Stimulated activated CD4-positive, alpha-beta T cell treated with anti-CD3 and anti-CD28 coated beads, Interleukin-2, amount 100 ng/mL, for 4 hours (primary cell): ENCODE results near the gene C13orf46.

Experiments
- DNase-seq: peaks from one replicate; pipeline ENCODE4 v3.0.0-alpha.2; 2020; ENCODE audit warnings: low read depth

Gene C13orf46

DNA sequence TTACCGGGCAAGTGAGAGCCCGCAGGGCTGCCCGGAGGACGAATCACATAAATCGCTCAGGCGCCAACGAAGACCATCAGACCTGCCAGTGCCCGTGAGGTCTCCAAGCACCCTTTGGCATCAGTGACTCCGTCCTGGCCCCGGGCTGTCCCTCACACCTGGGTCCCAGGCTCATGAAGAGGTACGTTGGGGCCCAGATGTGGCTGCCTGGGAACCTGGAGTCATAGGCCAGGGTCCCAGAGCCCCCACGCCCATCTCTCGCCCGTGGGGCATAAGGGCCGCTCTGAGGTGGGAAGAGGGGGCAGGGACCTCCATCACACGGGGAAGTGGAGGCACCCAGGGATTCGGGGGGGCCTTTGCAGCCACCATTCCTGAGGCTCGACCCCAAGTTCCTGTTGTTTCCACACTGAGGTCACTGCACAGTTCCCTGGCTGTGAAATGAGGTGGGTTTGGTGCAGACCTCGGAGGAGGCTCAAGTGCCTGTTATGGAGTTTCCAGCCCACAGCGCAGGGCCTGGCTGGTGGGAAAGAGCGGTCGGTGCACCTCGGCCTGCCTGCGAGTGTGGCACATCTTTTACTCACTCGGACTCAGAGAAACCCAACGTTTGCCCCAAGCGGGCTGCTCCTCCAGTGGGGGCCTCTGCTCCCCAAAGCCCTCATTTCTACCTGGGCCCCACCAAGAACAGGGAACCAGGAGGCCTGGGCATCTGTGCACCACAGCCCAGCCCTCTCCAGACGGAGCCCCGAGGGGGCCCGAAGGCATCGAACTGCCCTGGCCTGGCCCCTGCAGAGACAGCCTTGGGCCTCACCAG is 35.9 kb upstream of the C13orf46 start:
- DNase-seq: no peak

DNA sequence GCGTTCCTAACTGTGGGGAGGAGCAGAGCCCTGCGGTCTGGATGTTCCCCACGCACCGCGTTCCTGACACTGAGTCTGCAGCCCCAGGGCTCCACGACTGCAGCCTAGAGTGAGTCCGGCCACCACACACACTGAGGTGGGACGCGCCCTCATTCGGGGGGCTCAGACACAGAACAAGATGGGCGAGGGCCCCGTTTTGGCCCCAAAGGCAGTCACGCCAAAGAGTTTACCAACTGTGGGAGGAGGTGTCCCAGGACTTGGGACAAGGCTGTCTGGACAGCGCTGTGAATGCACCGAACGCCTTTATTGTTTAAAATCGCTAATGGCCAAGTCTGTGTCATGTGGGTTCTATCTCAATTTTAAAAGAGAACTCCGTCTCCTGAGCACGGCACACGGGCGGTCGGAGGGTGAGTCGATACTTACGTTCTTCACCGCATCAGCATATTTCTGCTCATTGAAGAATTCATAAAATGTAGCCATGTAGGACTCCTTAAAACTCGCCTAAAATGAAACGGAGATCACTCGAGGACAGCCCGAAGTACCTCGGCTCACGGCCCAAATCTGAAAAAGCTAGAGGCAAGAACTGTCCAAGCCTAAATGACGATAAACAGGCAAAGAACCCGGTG is 35.2 kb upstream of the C13orf46 start:
- DNase-seq: no peak

DNA sequence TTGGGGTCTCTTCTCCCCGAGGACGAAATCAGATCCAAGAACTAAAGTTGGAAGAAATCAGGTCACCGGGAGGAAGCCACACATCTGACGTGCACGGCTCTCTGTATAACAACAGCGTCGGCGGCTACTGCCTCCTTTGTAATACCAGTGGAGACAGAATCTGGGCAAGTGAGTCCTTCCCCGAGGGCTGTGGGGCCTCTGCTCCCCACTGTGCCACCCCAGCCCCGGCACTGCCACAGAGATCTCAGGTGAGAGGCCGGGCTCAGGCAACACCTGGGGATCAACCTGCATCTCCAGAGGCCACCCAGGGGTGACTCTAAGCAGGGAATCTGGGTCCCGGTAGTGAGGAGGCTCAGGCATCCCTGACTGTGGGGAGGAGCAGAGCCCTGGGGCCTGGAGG is 33.7 kb upstream of the C13orf46 start:
- DNase-seq: no peak

- no peak for DNase-seq
Measured at GRCh38 chr13:114005206-114005724, 31.4 kb upstream of the C13orf46 start.

DNA sequence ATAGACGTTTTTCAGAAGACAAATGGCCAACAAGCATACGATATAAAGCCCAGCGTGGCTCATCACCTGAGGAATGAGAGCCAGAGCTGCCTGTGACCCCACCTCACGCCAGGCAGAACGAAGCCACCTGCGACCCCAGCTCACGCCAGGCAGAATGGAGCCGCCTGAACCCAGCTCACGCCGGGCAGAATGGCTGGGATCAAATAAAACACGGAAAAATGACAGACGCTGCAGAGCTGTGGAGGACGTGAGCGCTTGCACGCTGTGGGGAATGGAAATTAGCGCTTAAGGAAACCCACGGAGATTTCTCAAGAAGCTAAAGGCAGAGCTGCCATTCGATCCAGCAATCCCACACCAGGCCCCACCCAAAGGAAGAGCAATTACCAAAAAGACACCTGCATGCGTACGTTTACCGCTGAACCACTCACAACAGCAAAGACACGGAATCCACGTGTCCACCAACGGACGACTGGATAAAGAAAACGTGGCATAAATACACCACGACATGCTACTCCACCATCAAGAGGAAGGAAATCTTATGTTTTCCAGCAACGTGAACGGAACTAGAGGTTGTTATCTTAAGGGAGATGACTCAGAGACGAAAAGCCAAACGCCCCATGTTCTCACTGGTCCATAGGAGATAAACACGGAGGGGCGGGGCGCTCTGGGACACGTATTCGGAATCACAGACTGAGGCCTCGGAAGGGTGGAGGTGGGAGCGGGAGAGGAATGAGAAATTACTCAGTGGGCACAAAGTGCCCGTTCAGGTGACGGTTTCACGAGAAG is 30.7 kb upstream of the C13orf46 start:
- DNase-seq: no peak

- DNase-seq: no peak
Measured at GRCh38 chr13:114002771-114003321, 29.0 kb upstream of the C13orf46 start.

DNA sequence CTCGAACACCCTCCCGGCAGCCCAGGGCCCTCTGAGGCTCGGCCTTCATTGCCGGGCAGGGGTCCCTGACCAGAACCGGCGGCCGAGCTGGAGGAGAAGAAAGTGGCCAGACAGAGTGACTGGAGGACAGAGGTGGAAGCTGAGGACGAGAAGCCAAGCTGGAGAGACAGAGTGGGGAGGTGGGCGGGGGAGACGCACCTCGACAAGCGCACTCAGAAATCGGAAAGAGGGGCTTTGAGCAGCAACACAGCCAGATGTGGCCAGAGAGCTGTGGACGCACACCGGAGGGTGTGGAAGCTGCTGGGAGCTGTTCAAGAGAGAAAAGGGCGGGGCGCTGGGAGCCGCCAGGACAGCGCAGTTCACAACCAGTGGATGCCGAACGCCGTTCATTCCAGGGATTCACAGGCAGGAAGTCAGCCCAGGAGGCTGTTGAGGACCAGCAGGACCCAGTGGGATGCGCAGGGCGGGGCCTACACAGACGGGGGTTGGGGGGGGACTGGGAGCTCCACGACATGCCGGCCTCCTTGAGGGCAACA is 28.2 kb upstream of the C13orf46 start:
- DNase-seq: no peak

- no peak for DNase-seq
Measured at GRCh38 chr13:114001331-114002008, 27.6 kb upstream of the C13orf46 start.

GRCh38 chr13:114000151-114001040 is 26.5 kb upstream of the C13orf46 start:
- DNase-seq: no peak

- no peak for DNase-seq
Measured at GRCh38 chr13:113999618-113999910, 25.7 kb upstream of the C13orf46 start.

- no peak for DNase-seq
Measured at GRCh38 chr13:113998781-113999617, 25.1 kb upstream of the C13orf46 start.

- no peak for DNase-seq
Measured at GRCh38 chr13:113997845-113998751, 24.2 kb upstream of the C13orf46 start.

GRCh38 chr13:113996912-113997745 is 23.3 kb upstream of the C13orf46 start:
- DNase-seq: no peak

DNA sequence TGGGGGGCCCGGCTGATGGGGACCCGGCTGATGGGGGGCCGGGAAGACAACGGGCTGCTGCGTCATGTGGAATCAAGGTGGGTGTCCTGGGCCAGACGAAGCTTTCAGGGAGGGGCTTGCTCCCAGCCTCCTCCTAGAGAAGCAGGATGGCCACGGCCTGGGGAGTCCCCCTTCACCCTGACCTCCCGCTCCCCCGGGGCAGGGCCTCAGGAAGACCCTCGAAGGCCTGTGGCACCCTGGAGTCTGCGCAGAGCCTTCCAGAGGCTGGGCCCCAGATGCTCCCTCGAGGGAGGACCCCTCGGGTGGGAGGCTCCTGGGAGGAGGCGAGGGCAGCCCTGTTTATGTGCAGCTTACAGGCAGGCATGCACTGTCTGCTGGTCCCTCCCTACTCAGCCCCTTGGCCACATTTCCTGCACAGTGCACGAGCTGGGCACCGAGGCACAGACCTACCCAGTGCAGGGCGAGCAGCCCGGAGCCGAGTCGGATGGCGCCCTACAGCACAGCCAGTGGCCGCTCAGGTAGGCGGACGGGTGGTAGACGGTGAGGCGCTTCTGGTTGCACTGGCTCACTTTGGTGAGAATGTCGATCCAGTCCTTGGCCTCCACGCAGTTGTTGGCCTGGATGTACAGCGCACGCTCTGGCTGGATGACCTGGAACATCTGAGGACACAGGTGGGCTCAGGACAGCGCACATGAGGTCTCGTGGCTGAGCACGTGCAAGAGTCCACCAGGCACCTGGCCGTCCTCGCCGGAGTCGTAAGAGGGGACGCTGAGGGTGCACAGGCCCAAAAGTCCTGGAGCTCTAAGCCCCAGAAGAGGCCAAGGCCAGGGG is 22.4 kb upstream of the C13orf46 start:
- DNase-seq: no peak

- DNase-seq: no peak
Measured at GRCh38 chr13:113995051-113995601, 21.2 kb upstream of the C13orf46 start.

- no peak for DNase-seq
Measured at GRCh38 chr13:113992276-113993005, 18.6 kb upstream of the C13orf46 start.
